Mesendoderm (in vitro differentiated cells): ENCODE data around the gene PUSL1.
A peak's percentile ranks its signal among the peaks of the same experiment; 100 is the strongest.

Experiments used
- DNase-seq: peaks from one replicate; pipeline ENCODE4 v3.0.0; 2013
- H2AK5ac ChIP-seq: 2 replicates; pipeline ENCODE4 v1.6.1; 2013; ENCODE audit warnings: low read length, inconsistent platforms
- H2BK120ac ChIP-seq: 2 replicates; pipeline ENCODE4 v1.6.1; 2013; ENCODE audit warnings: low read depth, mild to moderate bottlenecking, low read length, moderate library complexity, mixed read lengths
- H2BK15ac ChIP-seq: replicated peaks from 2 replicates; pipeline ENCODE4 v1.6.1; 2013; ENCODE audit warnings: low read depth, mild to moderate bottlenecking, moderate library complexity
- H2BK5ac ChIP-seq: 2 replicates; pipeline ENCODE4 v1.6.1; 2013; ENCODE audit warnings: low read length, inconsistent platforms
- H3K18ac ChIP-seq: 2 replicates; pipeline ENCODE4 v1.6.1; 2013; ENCODE audit warnings: mild to moderate bottlenecking, low read length, mixed read lengths
- H3K23ac ChIP-seq: one replicate; pipeline ENCODE4 v1.6.1; 2013; ENCODE audit warnings: low read length
- H3K27ac ChIP-seq: 2 replicates; pipeline ENCODE4 v1.5.1; 2013; ENCODE audit warnings: low read depth, mild to moderate bottlenecking, inconsistent platforms, low read length, moderate library complexity
- H3K27me3 ChIP-seq: 2 replicates; pipeline ENCODE4 v1.6.1; 2013; ENCODE audit warnings: low read length, control low read depth, mild to moderate bottlenecking, inconsistent platforms; ENCODE audit not compliant: insufficient read depth, poor library complexity
- H3K36me3 ChIP-seq: 2 replicates; pipeline ENCODE4 v1.6.1; 2013; ENCODE audit warnings: low read length, inconsistent platforms; ENCODE audit not compliant: control insufficient read depth, insufficient read depth
- H3K4ac ChIP-seq: one replicate; pipeline ENCODE4 v1.6.1; 2013; ENCODE audit warnings: low read depth, mild to moderate bottlenecking, low read length, moderate library complexity
- H3K4me1 ChIP-seq: 2 replicates; pipeline ENCODE4 v1.6.1; 2013; ENCODE audit warnings: low read depth, low read length, inconsistent platforms; ENCODE audit not compliant: control insufficient read depth
- H3K4me2 ChIP-seq: 2 replicates; pipeline ENCODE4 v1.6.1; 2013; ENCODE audit warnings: low read length
- H3K4me3 ChIP-seq: 2 replicates; pipeline ENCODE4 v1.5.1; 2013; ENCODE audit warnings: mild to moderate bottlenecking, low read length
- H3K56ac ChIP-seq: one replicate; pipeline ENCODE4 v1.6.1; 2013; ENCODE audit warnings: low read length
- H3K79me1 ChIP-seq: 2 replicates; pipeline ENCODE4 v1.6.1; 2013; ENCODE audit warnings: low read length, inconsistent platforms
- H3K79me2 ChIP-seq: 2 replicates; pipeline ENCODE4 v1.6.1; 2013; ENCODE audit warnings: mild to moderate bottlenecking, low read length; ENCODE audit not compliant: control insufficient read depth, insufficient read depth
- H3K9ac ChIP-seq: 2 replicates; pipeline ENCODE4 v1.6.1; 2013; ENCODE audit warnings: low read length, inconsistent platforms
- H4K5ac ChIP-seq: one replicate; pipeline ENCODE4 v1.6.1; 2013; ENCODE audit warnings: low read length
- H4K8ac ChIP-seq: one replicate; pipeline ENCODE4 v1.6.1; 2013; ENCODE audit warnings: low read depth, mild to moderate bottlenecking, control low read depth, low read length, moderate library complexity
- WGBS: extraction: QIAGEN DNeasy Blood & Tissue Kit; methylation state at CpG from one replicate; pipeline ENCODE4 v1.1.7; 2013; ENCODE audit warnings: low lambda C conversion rate, missing lambda C conversion rate; ENCODE audit not compliant: insufficient coverage; ENCODE audit errors: extremely low coverage; 5-methylcytosine and 5-hydroxymethylcytosine counted together

PUSL1 gene

DNA sequence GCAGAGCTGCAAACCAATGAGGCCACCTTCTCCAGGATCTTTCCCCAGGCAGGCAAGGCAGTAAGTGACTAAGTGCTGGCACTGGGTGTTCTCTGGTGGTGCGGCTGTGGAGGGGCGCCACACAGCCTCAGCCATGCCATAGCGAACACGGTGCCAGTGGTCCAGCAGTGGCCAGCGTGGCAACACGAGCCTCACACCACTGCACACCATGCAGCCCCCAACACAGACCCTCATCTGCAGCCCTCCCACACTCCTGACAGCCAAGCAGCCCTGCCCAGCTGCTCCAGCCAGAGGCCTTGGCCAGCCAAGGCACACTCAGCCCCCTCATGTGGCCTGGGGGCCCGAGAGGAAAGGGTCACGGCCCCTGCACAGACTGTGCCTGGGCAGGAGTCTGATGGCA is 13.1 kb downstream of the PUSL1 start:
- no peak overlapping the region for H2AK5ac ChIP-seq
- no peak overlapping the region for H3K56ac ChIP-seq
- H3K4ac ChIP-seq, result no peak overlapping the region
- no peak overlapping the region for H3K9ac ChIP-seq
- no peak overlapping the region for H2BK15ac ChIP-seq
- no peaks in the 10 kb centered on the region for H3K36me3 ChIP-seq
- no peaks in the 10 kb centered on the region for H3K4me1 ChIP-seq
- no peak overlapping the region for H2BK120ac ChIP-seq
- no peaks in the 10 kb centered on the region for H3K27me3 ChIP-seq
- no peak overlapping the region for H3K4me2 ChIP-seq
- no peak overlapping the region for H3K4me3 ChIP-seq
- no peak overlapping the region for H2BK5ac ChIP-seq
- no peak overlapping the region for H4K8ac ChIP-seq
- peaks cover 26% of the 10 kb centered on the region for H3K79me1 ChIP-seq
- no peak overlapping the region for H4K5ac ChIP-seq
- no peak overlapping the region for H3K27ac ChIP-seq
- no CpG with 5 or more reads among the region's 8 CpGs for WGBS
- DNase-seq, result no peak
- peaks cover 41% of the 10 kb centered on the region for H3K79me2 ChIP-seq
- H3K18ac ChIP-seq, result no peak overlapping the region
- H3K23ac ChIP-seq, result no peak overlapping the region

DNA sequence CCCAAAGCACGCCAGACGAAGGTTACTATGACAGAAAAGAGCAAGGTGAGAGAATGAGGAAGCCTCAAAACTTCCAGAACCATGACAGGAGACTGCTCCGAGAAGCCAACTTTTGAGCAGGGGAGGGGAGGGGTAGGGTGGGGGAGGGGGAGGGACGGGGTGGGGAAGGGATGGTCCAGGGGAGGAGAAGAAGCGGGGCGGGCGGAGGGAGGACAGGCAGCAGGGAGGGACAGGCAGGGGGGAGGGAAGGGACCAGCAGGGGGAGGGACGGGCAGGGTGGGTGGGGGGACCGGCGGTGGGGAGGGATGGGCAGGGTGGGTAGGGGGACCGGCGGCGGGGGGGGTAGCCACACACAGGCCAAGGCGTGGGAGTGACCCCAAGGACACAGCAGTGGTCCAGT is 14.0 kb downstream of the PUSL1 start:
- Histone ChIP-seq H2BK15ac (no peak overlapping the region), H3K4ac (no peak overlapping the region), H3K56ac (no peak overlapping the region), H3K18ac (no peak overlapping the region), H4K5ac (no peak overlapping the region), H3K4me1 (no peaks in the 10 kb centered on the region), H3K4me3 (no peak overlapping the region), H3K9ac (no peak overlapping the region), H3K79me1 (peaks cover 26% of the 10 kb centered on the region), H3K23ac (no peak overlapping the region), H2BK120ac (no peak overlapping the region), H3K27me3 (no peaks in the 10 kb centered on the region), H4K8ac (no peak overlapping the region), H2BK5ac (no peak overlapping the region), H3K36me3 (no peaks in the 10 kb centered on the region), H3K79me2 (peaks cover 41% of the 10 kb centered on the region), H2AK5ac (no peak overlapping the region), H3K4me2 (no peak overlapping the region), H3K27ac (no peak overlapping the region)
- DNase-seq, result no peak
- WGBS, result no CpG with 5 or more reads among the region's 14 CpGs

- DNase-seq, result no peak
- no peak overlapping the region for H3K4me3 ChIP-seq
- H3K4me1 ChIP-seq, result no peaks in the 10 kb centered on the region
- H3K27ac ChIP-seq, result no peak overlapping the region
- H3K56ac ChIP-seq, result no peak overlapping the region
- H3K36me3 ChIP-seq, result no peaks in the 10 kb centered on the region
- H2BK5ac ChIP-seq, result no peak overlapping the region
- H3K27me3 ChIP-seq, result no peaks in the 10 kb centered on the region
- peaks cover 41% of the 10 kb centered on the region for H3K79me2 ChIP-seq
- H3K9ac ChIP-seq, result no peak overlapping the region
- H3K4me2 ChIP-seq, result no peak overlapping the region
- no CpG with 5 or more reads among the region's 10 CpGs for WGBS
- no peak overlapping the region for H3K18ac ChIP-seq
- no peak overlapping the region for H3K4ac ChIP-seq
- H2AK5ac ChIP-seq, result no peak overlapping the region
- no peak overlapping the region for H4K5ac ChIP-seq
- no peak overlapping the region for H4K8ac ChIP-seq
- no peak overlapping the region for H2BK15ac ChIP-seq
- H3K23ac ChIP-seq, result no peak overlapping the region
- peaks cover 24% of the 10 kb centered on the region for H3K79me1 ChIP-seq
- H2BK120ac ChIP-seq, result no peak overlapping the region
Observed at GRCh38 chr1:1322952-1323351, 14.6 kb downstream of the PUSL1 start.

DNA sequence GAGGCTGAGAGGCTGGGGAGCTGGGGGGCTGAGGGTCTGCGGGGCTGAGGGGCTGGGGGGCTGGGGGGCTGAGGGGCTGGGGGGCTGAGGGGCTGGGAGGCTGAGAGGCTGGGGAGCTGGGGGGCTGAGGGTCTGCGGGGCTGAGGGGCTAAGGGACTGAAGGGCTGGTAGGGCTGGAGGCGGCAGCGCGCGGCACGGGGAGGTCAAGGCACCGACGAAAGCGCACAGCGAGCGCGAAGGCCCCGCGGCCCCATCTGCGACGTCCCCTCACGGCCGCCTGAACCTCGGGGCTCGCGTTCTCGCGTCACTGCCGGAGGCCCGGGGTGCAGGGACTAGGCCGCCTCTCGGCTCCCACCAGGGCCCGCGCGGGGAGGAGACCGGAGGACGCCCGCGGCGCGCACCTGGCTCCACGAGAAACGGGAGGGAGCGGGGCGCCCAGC is 15.7 kb downstream of the PUSL1 start:
- peaks cover 24% of the 10 kb centered on the region for H3K79me1 ChIP-seq
- H3K9ac ChIP-seq, result peak overlapping the region; percentile 94
- no peaks in the 10 kb centered on the region for H3K36me3 ChIP-seq
- H3K4ac ChIP-seq, result peak overlapping the region; percentile 75
- H2BK15ac ChIP-seq, result no peak overlapping the region
- H3K18ac ChIP-seq, result peak overlapping the region; percentile 35
- peaks cover 41% of the 10 kb centered on the region for H3K79me2 ChIP-seq
- peak overlapping the region; percentile 89 for H3K4me3 ChIP-seq
- peak overlapping the region; percentile 28 for H3K27ac ChIP-seq
- no peak overlapping the region for H2BK5ac ChIP-seq
- H4K5ac ChIP-seq, result no peak overlapping the region
- no peak overlapping the region for H4K8ac ChIP-seq
- no peak overlapping the region for H2AK5ac ChIP-seq
- H3K4me2 ChIP-seq, result peak overlapping the region; percentile 36
- H3K4me1 ChIP-seq, result no peaks in the 10 kb centered on the region
- H3K27me3 ChIP-seq, result no peaks in the 10 kb centered on the region
- no CpG with 5 or more reads among the region's 41 CpGs for WGBS
- H3K23ac ChIP-seq, result peak overlapping the region; percentile 66
- no peak for DNase-seq
- H3K56ac ChIP-seq, result peak overlapping the region; percentile 97
- H2BK120ac ChIP-seq, result no peak overlapping the region

DNA sequence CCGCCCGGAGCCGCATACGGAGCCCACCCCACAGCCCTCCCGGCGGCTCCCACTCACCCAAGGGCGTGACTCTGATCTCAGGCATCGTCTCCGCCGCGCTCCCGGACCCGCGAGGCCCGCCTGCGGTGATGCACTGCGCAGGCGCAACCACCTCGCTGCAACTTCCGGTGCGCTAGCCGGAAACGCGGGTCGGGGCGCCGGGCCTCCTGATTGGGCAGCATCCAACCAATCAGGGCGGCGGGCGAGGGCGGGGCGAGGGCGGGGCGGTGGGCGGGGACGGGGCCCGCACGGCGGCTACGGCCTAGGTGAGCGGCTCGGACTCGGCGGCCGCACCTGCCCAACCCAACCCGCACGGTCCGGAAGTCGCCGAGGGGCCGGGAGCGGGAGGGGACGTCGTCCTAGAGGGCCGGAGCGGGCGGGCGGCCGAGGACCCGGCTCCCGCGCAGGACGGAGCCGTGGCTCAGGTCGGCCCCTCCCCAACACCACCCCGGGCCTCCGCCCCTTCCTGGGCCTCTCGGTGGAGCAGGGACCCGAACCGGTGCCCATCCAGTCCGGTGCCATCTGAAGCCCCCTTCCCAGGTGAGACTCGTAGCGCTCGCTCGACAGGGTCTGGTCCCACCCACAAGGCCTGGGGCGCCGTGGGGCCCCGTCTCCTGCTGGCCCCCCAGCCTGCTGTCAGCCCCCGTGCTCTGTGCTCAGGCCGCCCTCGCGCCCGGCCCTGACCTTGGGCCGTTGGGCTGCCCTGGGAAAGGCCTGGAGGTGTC is 16.3 kb downstream of the PUSL1 start, which contains the start of the genes CPTP and INTS11:
Gene CPTP (plus strand): TSS at position 279 of the 764 bp plus-strand sequence. CDS start 2,109 bp downstream, outside the sequence.
Gene INTS11 (minus strand): TSS at position 137 of the 764 bp plus-strand sequence. CDS start 52 bp downstream, at position 85.
- peak within 1 kb of the TSS; percentile 94 for H3K9ac ChIP-seq
- H2BK5ac ChIP-seq, result no peak within 1 kb of the TSS
- H4K5ac ChIP-seq, result no peak within 1 kb of the TSS
- peak within 1 kb of the TSS; percentile 97 for H3K56ac ChIP-seq
- H2BK120ac ChIP-seq, result no peak within 1 kb of the TSS
- H3K4me2 ChIP-seq, result peak within 1 kb of the TSS; percentile 87
- WGBS, result no CpG with 5 or more reads among the region's 84 CpGs
- peak within 1 kb of the TSS; percentile 66 for H3K23ac ChIP-seq
- peak within 1 kb of the TSS; percentile 35 for H3K18ac ChIP-seq
- peaks cover 37% of the 10 kb centered on the region for H3K79me2 ChIP-seq
- no peaks in the 10 kb centered on the region for H3K36me3 ChIP-seq
- H3K4ac ChIP-seq, result peak within 1 kb of the TSS; percentile 75
- no peak within 1 kb of the TSS for H4K8ac ChIP-seq
- H2AK5ac ChIP-seq, result peak within 1 kb of the TSS; percentile 37
- no peaks in the 10 kb centered on the region for H3K4me1 ChIP-seq
- peak within 1 kb of the TSS; percentile 28 for H3K27ac ChIP-seq
- peak within 1 kb of the TSS; percentile 89 for H3K4me3 ChIP-seq
- no peak within 1 kb of the TSS for H2BK15ac ChIP-seq
- peak; percentile 92 for DNase-seq
- H3K79me1 ChIP-seq, result peaks cover 21% of the 10 kb centered on the region
- no peaks in the 10 kb centered on the region for H3K27me3 ChIP-seq
